OCI-LY3 (cell line): Measurements from ENCODE around the gene NAXE.
A peak's percentile ranks its signal among the peaks of the same experiment; 100 is the strongest.

Source experiments
- H2AFZ ChIP-seq: fragments of 200-600, 300-600 bp; shearing (Covaris generic); 2 replicates; pipeline ENCODE4 v1.6.0; 2014; ENCODE audit warnings: antibody characterized with exemption, low read depth, low read length
- H3K27ac ChIP-seq: fragments of 200-600, 300-600 bp; sonication (generic); 2 replicates; pipeline ENCODE4 v1.5.1; 2014; ENCODE audit warnings: mild to moderate bottlenecking, low read length, moderate library complexity, mixed read lengths
- H3K27me3 ChIP-seq: fragments of 200-600, 300-600 bp; sonication (generic); 2 replicates; pipeline ENCODE4 v1.6.1; 2014; ENCODE audit warnings: low read depth, low read length, mixed read lengths
- H3K36me3 ChIP-seq: fragments of 200-600, 300-600 bp; sonication (generic); replicated peaks from 2 replicates; pipeline ENCODE3; 2014; ENCODE audit warnings: low read depth, low read length, mixed read lengths
- H3K4me1 ChIP-seq: fragments of 300-600, 200-600 bp; sonication (generic); 2 replicates; pipeline ENCODE4 v1.6.1; 2014; ENCODE audit warnings: low read length, mixed read lengths
- H3K4me2 ChIP-seq: fragments of 200-600, 300-600 bp; sonication (generic); 2 replicates; pipeline ENCODE4 v1.6.1; 2014; ENCODE audit warnings: low read length, mixed read lengths
- H3K4me3 ChIP-seq: fragments of 300-600, 200-600 bp; sonication (generic); 2 replicates; pipeline ENCODE4 v1.5.1; 2014; ENCODE audit warnings: antibody characterized with exemption, mild to moderate bottlenecking, low read length, moderate library complexity
- H3K79me2 ChIP-seq: fragments of 300-600, 200-600 bp; shearing (Covaris generic); 2 replicates; pipeline ENCODE4 v1.6.1; 2014; ENCODE audit warnings: mild to moderate bottlenecking, low read length, mixed read lengths
- H3K9ac ChIP-seq: fragments of 300-600, 200-600 bp; shearing (Covaris generic); 2 replicates; pipeline ENCODE4 v1.6.0; 2014; ENCODE audit warnings: mild to moderate bottlenecking, low read length, moderate library complexity
- H3K9me3 ChIP-seq: fragments of 200-600, 300-600 bp; shearing (Covaris generic); 2 replicates; pipeline ENCODE4 v1.6.1; 2014; ENCODE audit warnings: low read length, mixed read lengths; ENCODE audit not compliant: insufficient read depth
- H4K20me1 ChIP-seq: fragments of 200-600, 300-600 bp; sonication (generic); 2 replicates; pipeline ENCODE4 v1.6.1; 2016; ENCODE audit warnings: low read length, mixed read lengths; ENCODE audit not compliant: insufficient read depth
- EZH2phosphoT487 ChIP-seq: fragments of 200-600 bp; shearing (Covaris generic); IDR thresholded peaks from 2 replicates; pipeline ENCODE4 v1.6.1; 2018; ENCODE audit warnings: antibody characterized with exemption, mixed run types, low read depth
- TF ChIP-seq, protein P1 (sequence below): fragments of 200-600, 300-600 bp; sonication (generic); IDR thresholded peaks from 2 replicates; pipeline ENCODE4 v1.5.1; 2014; ENCODE audit warnings: antibody characterized with exemption, low read length, low read depth

Gene NAXE

DNA sequence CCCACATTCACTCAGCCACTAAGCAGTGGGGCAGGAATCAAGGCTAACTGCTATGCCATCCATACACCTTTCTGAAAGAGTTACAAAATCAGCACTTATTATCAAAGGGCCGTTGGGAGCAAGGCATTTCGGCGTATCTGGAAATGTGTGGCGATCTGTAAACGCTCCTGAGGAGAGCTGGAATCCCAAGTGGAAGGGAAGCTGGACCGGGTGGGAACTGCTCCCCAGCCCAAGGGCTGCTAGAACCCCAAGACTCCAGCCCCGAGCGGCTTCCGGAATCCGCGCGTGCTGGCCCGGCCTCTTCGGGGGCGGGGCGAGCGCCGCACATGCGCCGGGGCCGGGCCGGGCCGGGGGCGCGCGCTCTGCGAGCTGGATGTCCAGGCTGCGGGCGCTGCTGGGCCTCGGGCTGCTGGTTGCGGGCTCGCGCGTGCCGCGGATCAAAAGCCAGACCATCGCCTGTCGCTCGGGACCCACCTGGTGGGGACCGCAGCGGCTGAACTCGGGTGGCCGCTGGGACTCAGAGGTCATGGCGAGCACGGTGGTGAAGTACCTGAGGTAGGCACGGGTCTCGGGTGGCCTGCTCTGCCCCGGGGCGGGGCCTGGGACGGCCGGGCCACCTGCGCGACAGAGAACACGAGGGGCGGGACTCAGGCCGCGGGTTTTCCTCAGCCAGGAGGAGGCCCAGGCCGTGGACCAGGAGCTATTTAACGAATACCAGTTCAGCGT, at the start of gene NAXE:
NAXE (plus strand) TSS at position 345 of the 726 bp plus-strand sequence; CDS start at position 374, 29 bp downstream.
- H3K4me3 ChIP-seq = peak within 1 kb of the TSS; percentile 80
- peak within 1 kb of the TSS; percentile 91 for H3K4me2 ChIP-seq
- no peaks in the 10 kb centered on the region for H4K20me1 ChIP-seq
- H3K36me3 ChIP-seq = peaks cover 39% of the 10 kb centered on the region
- peak within 1 kb of the TSS; percentile 89 for H2AFZ ChIP-seq
- H3K9me3 ChIP-seq = no peaks in the 10 kb centered on the region
- H3K27ac ChIP-seq = peak within 1 kb of the TSS; percentile 45
- no peaks in the 10 kb centered on the region for H3K27me3 ChIP-seq
- peaks cover 18% of the 10 kb centered on the region for H3K79me2 ChIP-seq
- TF ChIP-seq EZH2phosphoT487 = no peak
- TF ChIP-seq, protein P1, sequence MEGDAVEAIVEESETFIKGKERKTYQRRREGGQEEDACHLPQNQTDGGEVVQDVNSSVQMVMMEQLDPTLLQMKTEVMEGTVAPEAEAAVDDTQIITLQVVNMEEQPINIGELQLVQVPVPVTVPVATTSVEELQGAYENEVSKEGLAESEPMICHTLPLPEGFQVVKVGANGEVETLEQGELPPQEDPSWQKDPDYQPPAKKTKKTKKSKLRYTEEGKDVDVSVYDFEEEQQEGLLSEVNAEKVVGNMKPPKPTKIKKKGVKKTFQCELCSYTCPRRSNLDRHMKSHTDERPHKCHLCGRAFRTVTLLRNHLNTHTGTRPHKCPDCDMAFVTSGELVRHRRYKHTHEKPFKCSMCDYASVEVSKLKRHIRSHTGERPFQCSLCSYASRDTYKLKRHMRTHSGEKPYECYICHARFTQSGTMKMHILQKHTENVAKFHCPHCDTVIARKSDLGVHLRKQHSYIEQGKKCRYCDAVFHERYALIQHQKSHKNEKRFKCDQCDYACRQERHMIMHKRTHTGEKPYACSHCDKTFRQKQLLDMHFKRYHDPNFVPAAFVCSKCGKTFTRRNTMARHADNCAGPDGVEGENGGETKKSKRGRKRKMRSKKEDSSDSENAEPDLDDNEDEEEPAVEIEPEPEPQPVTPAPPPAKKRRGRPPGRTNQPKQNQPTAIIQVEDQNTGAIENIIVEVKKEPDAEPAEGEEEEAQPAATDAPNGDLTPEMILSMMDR = no peak; the same call in 1 of the 2 replicates
- H3K9ac ChIP-seq = peak within 1 kb of the TSS; percentile 80
- peaks cover 17% of the 10 kb centered on the region for H3K4me1 ChIP-seq

GRCh38 chr1:156543066-156543465, 48.5 kb upstream of the NAXE start:
- no peak overlapping the region for H3K27ac ChIP-seq
- TF ChIP-seq, protein P1 = no peak
- TF ChIP-seq EZH2phosphoT487 = no peak
- no peaks in the 10 kb centered on the region for H3K9me3 ChIP-seq
- H3K27me3 ChIP-seq = no peaks in the 10 kb centered on the region
- no peaks in the 10 kb centered on the region for H4K20me1 ChIP-seq
- H3K36me3 ChIP-seq = no peaks in the 10 kb centered on the region
- H3K4me2 ChIP-seq = no peak overlapping the region
- no peaks in the 10 kb centered on the region for H3K79me2 ChIP-seq
- no peak overlapping the region for H3K9ac ChIP-seq
- H3K4me1 ChIP-seq = no peaks in the 10 kb centered on the region
- H3K4me3 ChIP-seq = no peak overlapping the region
- no peak overlapping the region for H2AFZ ChIP-seq

DNA sequence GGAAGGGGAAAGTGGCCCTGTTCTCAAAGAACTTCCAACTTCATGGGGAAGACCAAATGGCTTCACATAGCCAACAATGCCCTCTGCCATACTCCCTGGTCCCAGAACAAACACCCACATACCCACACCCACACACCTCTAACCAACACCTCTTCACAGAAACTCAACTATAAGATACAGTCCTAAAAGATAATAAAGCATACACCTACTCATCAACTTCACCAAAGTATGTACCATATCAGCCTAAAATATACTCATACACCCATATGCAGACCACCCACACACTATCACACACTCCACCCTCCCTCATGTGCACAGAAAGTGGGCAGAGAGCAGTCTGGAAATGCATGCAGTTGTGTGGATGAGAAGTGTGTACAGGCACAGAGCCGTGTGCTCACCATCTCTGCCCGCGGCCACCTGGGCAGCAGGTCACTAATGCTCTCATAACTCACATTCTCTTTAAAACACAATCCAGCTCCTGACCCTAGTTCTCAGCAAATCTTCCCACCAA, 46.9 kb upstream of the NAXE start:
- H3K4me3 ChIP-seq = no peak overlapping the region
- no peak for TF ChIP-seq EZH2phosphoT487
- TF ChIP-seq, protein P1 = no peak
- H3K79me2 ChIP-seq = no peaks in the 10 kb centered on the region
- H4K20me1 ChIP-seq = no peaks in the 10 kb centered on the region
- no peak overlapping the region for H3K27ac ChIP-seq
- no peak overlapping the region for H2AFZ ChIP-seq
- no peak overlapping the region for H3K4me2 ChIP-seq
- no peaks in the 10 kb centered on the region for H3K4me1 ChIP-seq
- no peaks in the 10 kb centered on the region for H3K36me3 ChIP-seq
- no peaks in the 10 kb centered on the region for H3K9me3 ChIP-seq
- no peaks in the 10 kb centered on the region for H3K27me3 ChIP-seq
- no peak overlapping the region for H3K9ac ChIP-seq

- no peaks in the 10 kb centered on the region for H4K20me1 ChIP-seq
- no peak overlapping the region for H3K4me2 ChIP-seq
- TF ChIP-seq, protein P1 = no peak
- TF ChIP-seq EZH2phosphoT487 = no peak
- H3K36me3 ChIP-seq = no peaks in the 10 kb centered on the region
- no peak overlapping the region for H2AFZ ChIP-seq
- no peak overlapping the region for H3K27ac ChIP-seq
- no peaks in the 10 kb centered on the region for H3K9me3 ChIP-seq
- no peaks in the 10 kb centered on the region for H3K4me1 ChIP-seq
- H3K9ac ChIP-seq = no peak overlapping the region
- H3K27me3 ChIP-seq = no peaks in the 10 kb centered on the region
- no peak overlapping the region for H3K4me3 ChIP-seq
- H3K79me2 ChIP-seq = no peaks in the 10 kb centered on the region
Observed at GRCh38 chr1:156546267-156546666, 45.3 kb upstream of the NAXE start.
